Measurements from ENCODE around the gene RAB8A. TPM values are rescaled to one million over a fixed set of nuclear protein-coding genes. Genes with fewer than 3 reads are reported as not detected.

Gene RAB8A
- total and polyA plus RNA-seq, 2 experiments from 2014 or later: 53.1 to 59.5 TPM

- Histone ChIP-seq H3K27me3 (ENCODE audit: insufficient read depth) (no peaks in the 10 kb centered on the region), H3K36me3 (ENCODE audit: insufficient read depth) (no peaks in the 10 kb centered on the region), H3K4me3 (no peak overlapping the region), H3K27ac (ENCODE audit: low read depth) (no peak overlapping the region), H3K4me1 (ENCODE audit: insufficient read depth) (no peaks in the 10 kb centered on the region), H3F3A (replicated peaks; ENCODE audit: low read depth) (no peaks in the 10 kb centered on the region), H2AFZ (no peak overlapping the region), H3K9me2 (ENCODE audit: insufficient read depth) (no peaks in the 10 kb centered on the region), H3K4me2 (no peak overlapping the region), H4K20me1 (replicated peaks; ENCODE audit: insufficient read depth) (no peaks in the 10 kb centered on the region; the same call in 1 of the 2 replicates), H3K79me2 (replicated peaks; ENCODE audit: insufficient read depth) (no peaks in the 10 kb centered on the region)
- TF ChIP-seq POLR2AphosphoS5 (IDR thresholded peaks at IDR 0.05; ENCODE audit: low read depth): no peak
- TF ChIP-seq CTCF (conservative IDR thresholded peaks at IDR 0.05; ENCODE audit: low read depth in 2 of 2): no peak
- TF ChIP-seq, protein P1, sequence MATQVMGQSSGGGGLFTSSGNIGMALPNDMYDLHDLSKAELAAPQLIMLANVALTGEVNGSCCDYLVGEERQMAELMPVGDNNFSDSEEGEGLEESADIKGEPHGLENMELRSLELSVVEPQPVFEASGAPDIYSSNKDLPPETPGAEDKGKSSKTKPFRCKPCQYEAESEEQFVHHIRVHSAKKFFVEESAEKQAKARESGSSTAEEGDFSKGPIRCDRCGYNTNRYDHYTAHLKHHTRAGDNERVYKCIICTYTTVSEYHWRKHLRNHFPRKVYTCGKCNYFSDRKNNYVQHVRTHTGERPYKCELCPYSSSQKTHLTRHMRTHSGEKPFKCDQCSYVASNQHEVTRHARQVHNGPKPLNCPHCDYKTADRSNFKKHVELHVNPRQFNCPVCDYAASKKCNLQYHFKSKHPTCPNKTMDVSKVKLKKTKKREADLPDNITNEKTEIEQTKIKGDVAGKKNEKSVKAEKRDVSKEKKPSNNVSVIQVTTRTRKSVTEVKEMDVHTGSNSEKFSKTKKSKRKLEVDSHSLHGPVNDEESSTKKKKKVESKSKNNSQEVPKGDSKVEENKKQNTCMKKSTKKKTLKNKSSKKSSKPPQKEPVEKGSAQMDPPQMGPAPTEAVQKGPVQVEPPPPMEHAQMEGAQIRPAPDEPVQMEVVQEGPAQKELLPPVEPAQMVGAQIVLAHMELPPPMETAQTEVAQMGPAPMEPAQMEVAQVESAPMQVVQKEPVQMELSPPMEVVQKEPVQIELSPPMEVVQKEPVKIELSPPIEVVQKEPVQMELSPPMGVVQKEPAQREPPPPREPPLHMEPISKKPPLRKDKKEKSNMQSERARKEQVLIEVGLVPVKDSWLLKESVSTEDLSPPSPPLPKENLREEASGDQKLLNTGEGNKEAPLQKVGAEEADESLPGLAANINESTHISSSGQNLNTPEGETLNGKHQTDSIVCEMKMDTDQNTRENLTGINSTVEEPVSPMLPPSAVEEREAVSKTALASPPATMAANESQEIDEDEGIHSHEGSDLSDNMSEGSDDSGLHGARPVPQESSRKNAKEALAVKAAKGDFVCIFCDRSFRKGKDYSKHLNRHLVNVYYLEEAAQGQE (IDR thresholded peaks at IDR 0.05; ENCODE audit: unreplicated experiment): no peak
- TF ChIP-seq ZNF462 (CRISPR knock-in tag; IDR thresholded peaks at IDR 0.05): no peak
- TF ChIP-seq STAT1 (IDR thresholded peaks at IDR 0.05; ENCODE audit: unreplicated experiment): no peak
- TF ChIP-seq CREB1 (CRISPR knock-in tag; IDR thresholded peaks at IDR 0.05; ENCODE audit: low read depth): no peak
- no peak for TF ChIP-seq EZH2phosphoT487 (IDR thresholded peaks at IDR 0.05; ENCODE audit: unreplicated experiment)
- no peak for TF ChIP-seq EZH2 (IDR thresholded peaks at IDR 0.05; ENCODE audit: low read depth, unreplicated experiment)
- no peak for TF ChIP-seq JUNB (IDR thresholded peaks at IDR 0.05; ENCODE audit: unreplicated experiment)
- no peak for TF ChIP-seq ZNF114 (CRISPR knock-in tag; IDR thresholded peaks at IDR 0.05)
- TF ChIP-seq, protein P2, sequence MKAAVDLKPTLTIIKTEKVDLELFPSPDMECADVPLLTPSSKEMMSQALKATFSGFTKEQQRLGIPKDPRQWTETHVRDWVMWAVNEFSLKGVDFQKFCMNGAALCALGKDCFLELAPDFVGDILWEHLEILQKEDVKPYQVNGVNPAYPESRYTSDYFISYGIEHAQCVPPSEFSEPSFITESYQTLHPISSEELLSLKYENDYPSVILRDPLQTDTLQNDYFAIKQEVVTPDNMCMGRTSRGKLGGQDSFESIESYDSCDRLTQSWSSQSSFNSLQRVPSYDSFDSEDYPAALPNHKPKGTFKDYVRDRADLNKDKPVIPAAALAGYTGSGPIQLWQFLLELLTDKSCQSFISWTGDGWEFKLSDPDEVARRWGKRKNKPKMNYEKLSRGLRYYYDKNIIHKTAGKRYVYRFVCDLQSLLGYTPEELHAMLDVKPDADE (IDR thresholded peaks at IDR 0.05): no peak
- TF ChIP-seq NANOG (IDR thresholded peaks at IDR 0.05; ENCODE audit: borderline replicate concordance): no peak
- no peak for TF ChIP-seq ZNF331 (CRISPR knock-in tag; IDR thresholded peaks at IDR 0.05; ENCODE audit: low read depth)
- Mint-ChIP-seq H3K36me3 (ENCODE audit: low read depth) (peaks cover 33% of the 10 kb centered on the region), H3K4me1 (0 out of 3 replicates have a peak, but pooled peaks cover 4% of the 10 kb centered on the region), H3K4me3 (no peak overlapping the region), H3K27me3 (ENCODE audit: insufficient read depth, low read depth, poor library complexity) (peaks cover 5% of the 10 kb centered on the region), H3K27ac (no peak overlapping the region), H3K9me3 (peaks cover 2% of the 10 kb centered on the region)
- ATAC-seq: peak; percentile 20; the same call in 2 of the 3 replicates
- no peak for DNase-seq (ENCODE audit: low spot score)
These were observed 24.7 kb downstream of the RAB8A start for GRCh38 chr19:16136185-16136999.

Data from GM23338 (cell line).